ENCODE data around the gene SSMEM1. TPM values are rescaled to one million over a fixed set of nuclear protein-coding genes. Genes with fewer than 3 reads are reported as not detected.

The SSMEM1 gene, protein sequence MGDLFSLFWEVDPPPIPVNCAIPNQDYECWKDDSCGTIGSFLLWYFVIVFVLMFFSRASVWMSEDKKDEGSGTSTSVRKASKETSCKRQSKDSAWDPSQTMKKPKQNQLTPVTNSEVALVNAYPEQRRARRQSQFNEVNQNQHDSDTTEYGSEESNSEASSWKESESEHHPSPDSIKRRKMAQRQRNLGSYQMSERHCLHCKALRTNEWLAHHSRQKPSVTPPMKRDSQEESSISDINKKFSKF
- not detected in 2 replicates for total RNA-seq
- not detected for total RNA-seq (2013)
- polyA plus RNA-seq = not detected in 2 replicates
- not detected in 2 replicates for polyA minus RNA-seq

DNA sequence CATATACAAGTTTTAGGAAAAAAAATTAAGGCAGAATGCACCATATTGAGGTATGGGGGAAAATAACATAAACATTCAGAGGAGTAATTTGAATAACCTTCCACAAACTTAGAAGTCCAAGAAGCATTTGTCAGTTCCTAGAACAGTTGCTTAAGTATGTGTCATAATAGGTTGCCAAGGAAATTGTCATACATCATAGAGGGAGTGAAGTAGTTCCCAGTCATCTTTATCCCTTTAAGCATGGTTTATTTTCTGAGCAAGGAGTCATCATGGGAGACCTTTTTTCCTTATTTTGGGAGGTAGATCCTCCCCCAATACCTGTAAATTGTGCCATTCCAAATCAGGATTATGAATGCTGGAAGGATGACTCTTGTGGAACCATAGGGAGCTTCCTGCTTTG, at the start of gene SSMEM1:
Gene SSMEM1, plus strand, starts transcription at position 219 of the 400 bp plus-strand sequence. Its CDS starts 51 bp downstream, at position 270.
- no peak within 1 kb of the TSS for H3K4me2 ChIP-seq (replicated peaks; ENCODE audit: low read depth, low read length, poor library complexity, severe bottlenecking)
- H3K4me3 ChIP-seq (ENCODE audit: control extremely low read depth in 1 of 5, extremely low read depth in 1 of 5, insufficient read depth in 1 of 5, low read depth in 2 of 5, low read length in 4 of 5) = no peak within 1 kb of the TSS
- H3K27ac ChIP-seq (ENCODE audit: low read length in 2 of 2) = no peak within 1 kb of the TSS
- H3K9me3 ChIP-seq (ENCODE audit: control extremely low read depth in 1 of 3, control insufficient read depth in 2 of 3, insufficient read depth in 1 of 3, low read length in 2 of 3) = peaks cover 0 to 10% (median 0%) of the 10 kb centered on the region in 3 donors
- no peaks in the 10 kb centered on the region for H4K20me1 ChIP-seq (ENCODE audit: control insufficient read depth, insufficient read depth, low read length, poor library complexity, severe bottlenecking)
- ChIA-PET CTCF (no interaction called here), POLR2A (no interaction called here)
- H3K4me1 ChIP-seq (ENCODE audit: control insufficient read depth in 2 of 2, insufficient read depth in 2 of 2, low read length in 2 of 2) = peaks cover 4 to 14% of the 10 kb centered on the region in 2 donors
- Mint-ChIP-seq H3K9me3 (ENCODE audit: insufficient read depth) (no peaks in the 10 kb centered on the region), H3K27me3 (peaks cover 14% of the 10 kb centered on the region), H3K4me1 (peaks cover 12% of the 10 kb centered on the region), H3K27ac (no peak within 1 kb of the TSS), H3K4me3 (peak within 1 kb of the TSS; percentile 55)
- H3K36me3 ChIP-seq (replicated peaks in 1 of 2; ENCODE audit: control extremely low read depth in 1 of 2, control insufficient read depth in 1 of 2, extremely low read depth in 1 of 2, insufficient read depth in 2 of 2, low read length in 1 of 2) = peaks cover 0 to 3% of the 10 kb centered on the region in 2 experiments
- no peak within 1 kb of the TSS for H2AFZ ChIP-seq (ENCODE audit: insufficient read depth, low read depth, low read length, poor library complexity, severe bottlenecking)
- TF ChIP-seq, protein P1, sequence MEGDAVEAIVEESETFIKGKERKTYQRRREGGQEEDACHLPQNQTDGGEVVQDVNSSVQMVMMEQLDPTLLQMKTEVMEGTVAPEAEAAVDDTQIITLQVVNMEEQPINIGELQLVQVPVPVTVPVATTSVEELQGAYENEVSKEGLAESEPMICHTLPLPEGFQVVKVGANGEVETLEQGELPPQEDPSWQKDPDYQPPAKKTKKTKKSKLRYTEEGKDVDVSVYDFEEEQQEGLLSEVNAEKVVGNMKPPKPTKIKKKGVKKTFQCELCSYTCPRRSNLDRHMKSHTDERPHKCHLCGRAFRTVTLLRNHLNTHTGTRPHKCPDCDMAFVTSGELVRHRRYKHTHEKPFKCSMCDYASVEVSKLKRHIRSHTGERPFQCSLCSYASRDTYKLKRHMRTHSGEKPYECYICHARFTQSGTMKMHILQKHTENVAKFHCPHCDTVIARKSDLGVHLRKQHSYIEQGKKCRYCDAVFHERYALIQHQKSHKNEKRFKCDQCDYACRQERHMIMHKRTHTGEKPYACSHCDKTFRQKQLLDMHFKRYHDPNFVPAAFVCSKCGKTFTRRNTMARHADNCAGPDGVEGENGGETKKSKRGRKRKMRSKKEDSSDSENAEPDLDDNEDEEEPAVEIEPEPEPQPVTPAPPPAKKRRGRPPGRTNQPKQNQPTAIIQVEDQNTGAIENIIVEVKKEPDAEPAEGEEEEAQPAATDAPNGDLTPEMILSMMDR (IDR thresholded peaks at IDR 0.05) = no peak
- TF ChIP-seq EZH2 (IDR thresholded peaks at IDR 0.05; ENCODE audit: borderline replicate concordance, insufficient read depth, low read depth, low read length, poor library complexity, severe bottlenecking) = no peak
- ATAC-seq (ENCODE audit: low read depth) (no peak), DNase-seq (no peak)
- intact Hi-C loops (cut with micrococcal nuclease) = loop anchor here (5.0 to 10.0 kb wide), 2 partner anchors 255 to 527 kb away; partner anchors contain the start of genes KLF14 and UBE2H
- no peak within 1 kb of the TSS for H3K9ac ChIP-seq (ENCODE audit: low read length)
- peaks cover 19% of the 10 kb centered on the region for H3K79me2 ChIP-seq (ENCODE audit: control insufficient read depth, insufficient read depth, low read length)
- no peaks in the 10 kb centered on the region for H3K27me3 ChIP-seq (replicated peaks in 1 of 4; ENCODE audit: control extremely low read depth in 1 of 4, control insufficient read depth in 3 of 4, insufficient read depth in 4 of 4, low read length in 3 of 4)

DNA sequence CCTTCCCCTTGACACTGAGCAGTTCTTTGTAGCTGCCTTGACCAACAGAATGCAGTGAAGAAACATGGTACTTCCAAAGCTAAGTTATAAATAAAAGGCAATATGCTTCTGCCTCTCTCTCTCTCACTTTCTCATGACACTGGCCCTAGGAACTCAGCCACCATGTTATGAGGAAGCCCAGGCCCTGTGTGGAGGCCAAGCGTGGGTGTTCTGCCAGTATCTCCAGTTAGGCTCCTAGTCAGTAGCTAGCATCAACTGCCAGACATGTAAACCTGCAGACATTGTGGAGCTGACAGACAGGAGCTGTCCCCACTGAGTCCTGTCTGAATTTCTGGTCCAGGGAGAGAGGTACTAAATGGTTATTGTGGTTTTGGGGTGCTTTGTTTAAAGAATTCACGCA, 47.6 kb upstream of the SSMEM1 start:
- CTCF ChIA-PET = interaction anchor here (1.0 kb wide), 1 partner anchor 11 kb away, joined by 3 read pairs; no protein-coding TSS in a partner anchor
- no peaks in the 10 kb centered on the region for H3K27me3 ChIP-seq (replicated peaks in 1 of 4; ENCODE audit: control extremely low read depth in 1 of 4, control insufficient read depth in 3 of 4, insufficient read depth in 4 of 4, low read length in 3 of 4)
- peaks cover 6 to 21% of the 10 kb centered on the region in 2 experiments for H3K36me3 ChIP-seq (replicated peaks in 1 of 2; ENCODE audit: control extremely low read depth in 1 of 2, control insufficient read depth in 1 of 2, extremely low read depth in 1 of 2, insufficient read depth in 2 of 2, low read length in 1 of 2)
- Mint-ChIP-seq H3K4me1 (no peaks in the 10 kb centered on the region), H3K27me3 (no peaks in the 10 kb centered on the region), H3K9me3 (ENCODE audit: insufficient read depth) (no peaks in the 10 kb centered on the region), H3K4me3 (no peak overlapping the region), H3K27ac (no peak overlapping the region)
- POLR2A ChIA-PET = no interaction called here
- no peak overlapping the region for H3K9ac ChIP-seq (ENCODE audit: low read length)
- peaks cover 0 to 25% (median 5%) of the 10 kb centered on the region in 3 donors for H3K9me3 ChIP-seq (ENCODE audit: control extremely low read depth in 1 of 3, control insufficient read depth in 2 of 3, insufficient read depth in 1 of 3, low read length in 2 of 3)
- H3K4me2 ChIP-seq (replicated peaks; ENCODE audit: low read depth, low read length, poor library complexity, severe bottlenecking) = no peak overlapping the region
- H3K79me2 ChIP-seq (ENCODE audit: control insufficient read depth, insufficient read depth, low read length) = no peaks in the 10 kb centered on the region
- intact Hi-C loops (cut with micrococcal nuclease) = no loop called here
- H3K27ac ChIP-seq (ENCODE audit: low read length in 2 of 2) = no peak overlapping the region
- H3K4me1 ChIP-seq (ENCODE audit: control insufficient read depth in 2 of 2, insufficient read depth in 2 of 2, low read length in 2 of 2) = no peaks in the 10 kb centered on the region
- H3K4me3 ChIP-seq (ENCODE audit: control extremely low read depth in 1 of 5, extremely low read depth in 1 of 5, insufficient read depth in 1 of 5, low read depth in 2 of 5, low read length in 4 of 5) = no peak overlapping the region
- H4K20me1 ChIP-seq (ENCODE audit: control insufficient read depth, insufficient read depth, low read length, poor library complexity, severe bottlenecking) = no peaks in the 10 kb centered on the region
- ATAC-seq (ENCODE audit: low read depth) (no peak), DNase-seq (no peak)
- no peak overlapping the region for H2AFZ ChIP-seq (ENCODE audit: insufficient read depth, low read depth, low read length, poor library complexity, severe bottlenecking)
- WGBS (ENCODE audit: insufficient coverage) = 92% methylated on average over 2 of the region's 2 CpGs
- no peak for TF ChIP-seq EZH2 (IDR thresholded peaks at IDR 0.05; ENCODE audit: borderline replicate concordance, insufficient read depth, low read depth, low read length, poor library complexity, severe bottlenecking)

Measured in B cell (primary cell).